NB4 (cell line): ENCODE measurements around the gene CYP4F2.
"Not testable (repeated sequence)": the region's sequence is repeated elsewhere in the genome, so short reads cannot be mapped to it uniquely, and the experiment has no call there.

Source experiments
- DNase-seq: peaks from one replicate; pipeline ENCODE4 v3.0.0; 2010; ENCODE audit warnings: low read depth
- H3K4me3 ChIP-seq: one replicate; pipeline ENCODE4 v1.5.1; 2011; ENCODE audit warnings: mild to moderate bottlenecking, low read depth, low read length, moderate library complexity
- CTCF ChIP-seq: IDR thresholded peaks from one replicate; pipeline ENCODE4 v1.5.1; 2012; ENCODE audit warnings: low read depth, low read length
- MAX ChIP-seq: IDR thresholded peaks from 2 replicates; pipeline ENCODE4 v1.6.1; 2011; ENCODE audit warnings: low read depth, low read length
- MYC ChIP-seq: IDR thresholded peaks from 2 replicates; pipeline ENCODE4 v1.6.1; 2011; ENCODE audit warnings: low read depth, low read length
- POLR2A ChIP-seq: IDR thresholded peaks from 2 replicates; pipeline ENCODE4 v1.6.1; 2011; ENCODE audit warnings: mild to moderate bottlenecking; ENCODE audit not compliant: insufficient read length; ENCODE audit errors: extremely low read depth

CYP4F2 gene

DNA sequence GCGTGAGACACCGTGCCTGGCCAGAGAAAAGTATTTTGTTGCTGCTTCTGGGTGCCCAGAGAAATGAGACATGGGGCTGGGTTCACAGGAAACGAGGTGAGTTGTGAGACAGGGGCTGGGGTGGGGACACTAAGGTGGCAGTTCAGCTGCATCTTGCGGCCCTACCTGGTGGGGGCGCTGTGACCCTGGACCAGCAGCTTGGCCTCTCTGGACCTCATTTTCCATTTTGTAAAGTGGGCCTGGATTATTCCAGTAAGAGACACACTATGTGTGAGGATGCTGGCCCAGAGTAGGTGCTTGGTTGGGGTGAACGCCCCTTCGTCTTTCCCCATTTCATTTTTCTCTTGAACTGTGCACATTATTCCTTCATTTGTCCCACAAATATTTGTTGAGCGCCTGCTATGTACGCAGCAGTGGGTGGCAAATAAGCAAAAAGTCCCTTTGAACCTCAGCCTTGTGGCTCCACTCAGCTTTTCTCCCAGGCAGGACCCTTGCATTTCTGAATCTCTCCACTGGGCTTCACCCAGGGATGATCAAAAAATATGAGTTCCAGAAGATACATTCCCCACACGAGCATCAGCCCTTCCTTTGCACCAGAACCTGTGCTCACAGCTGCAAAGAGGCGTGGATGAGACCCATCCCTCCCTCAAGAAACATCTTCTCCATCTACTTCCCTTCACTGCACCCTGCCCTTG is 55.9 kb downstream of the CYP4F2 start:
- DNase-seq: peak; percentile 25
- H3K4me3 ChIP-seq: no peak overlapping the region
- TF ChIP-seq CTCF (peak; percentile 25), POLR2A (no peak), MYC (no peak)

DNA sequence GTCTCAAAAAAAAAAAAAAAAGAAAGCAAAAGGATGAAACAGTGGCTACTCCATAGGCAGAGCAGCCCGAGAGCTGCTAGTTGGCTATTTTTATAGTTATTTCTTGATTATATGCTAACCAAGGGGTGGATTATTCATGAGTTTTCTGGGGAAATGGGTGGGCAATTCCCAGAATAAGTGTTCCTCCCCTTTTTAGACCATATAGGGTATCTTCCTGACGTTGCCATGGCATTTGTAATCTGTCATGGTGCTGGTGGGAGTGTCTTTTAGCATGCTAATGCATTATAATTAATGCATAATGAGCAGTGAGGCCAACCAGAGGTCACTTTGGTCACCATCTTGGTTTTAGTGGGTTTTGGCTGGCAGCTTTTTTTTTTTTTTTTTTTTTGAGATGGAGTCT is 57.0 kb downstream of the CYP4F2 start:
- no peak overlapping the region for H3K4me3 ChIP-seq
- DNase-seq: no peak
- no peak for TF ChIP-seq MAX
- TF ChIP-seq MYC: no peak
- TF ChIP-seq CTCF: no peak
- no peak for TF ChIP-seq POLR2A

DNA sequence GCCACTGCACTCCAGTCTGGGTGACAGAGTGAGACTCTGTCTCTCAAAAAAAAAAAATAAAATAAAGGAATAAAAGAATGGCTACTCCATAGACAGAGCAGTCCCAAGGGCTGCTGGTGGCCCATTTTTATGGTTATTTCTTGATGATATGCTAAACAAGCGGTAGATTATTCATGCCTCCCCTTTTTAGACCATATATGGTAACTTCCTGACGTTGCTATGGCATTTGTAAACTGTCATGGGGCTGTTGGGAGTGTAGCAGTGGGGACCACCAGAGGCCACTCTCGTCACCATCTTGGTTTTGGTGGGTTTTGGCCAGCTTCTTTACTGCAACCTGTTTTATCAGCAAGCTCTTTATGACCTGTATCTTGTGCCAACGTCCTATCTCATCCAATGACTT is 58.0 kb downstream of the CYP4F2 start:
- H3K4me3 ChIP-seq, DNase-seq: not testable (repeated sequence)

GRCh38 chr19:15838351-15838750 is 59.5 kb downstream of the CYP4F2 start:
- TF ChIP-seq MYC: no peak
- no peak for TF ChIP-seq MAX
- TF ChIP-seq POLR2A: no peak
- TF ChIP-seq CTCF: no peak
- H3K4me3 ChIP-seq: peak overlapping the region; percentile 75
- peak; percentile 22 for DNase-seq

DNA sequence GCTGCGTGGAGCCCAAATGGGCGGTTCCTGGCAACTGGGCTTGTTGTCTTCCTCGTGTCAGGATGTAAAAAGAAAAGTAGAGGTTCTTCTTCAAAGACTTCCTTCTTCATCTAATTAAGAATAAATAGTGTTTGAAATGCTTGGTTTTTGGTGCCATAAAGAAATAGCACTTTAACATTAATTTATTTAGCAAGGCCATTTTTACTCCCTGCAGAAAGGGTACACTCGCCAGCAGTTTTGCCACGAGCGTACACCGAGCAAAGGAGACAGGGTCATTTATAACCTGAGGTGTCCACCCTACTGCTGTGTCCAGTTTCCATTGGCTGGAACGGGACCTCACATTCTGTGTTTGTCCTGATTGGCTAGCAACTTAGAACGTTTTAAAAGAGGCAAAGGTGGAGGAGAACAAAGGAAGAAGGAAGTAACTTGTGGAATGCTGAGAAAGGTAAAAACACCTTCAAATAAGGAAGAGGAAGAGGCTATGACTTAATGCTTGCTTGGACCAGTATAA is 60.6 kb downstream of the CYP4F2 start:
- peak; percentile 8 for TF ChIP-seq POLR2A
- no peak for TF ChIP-seq MAX
- H3K4me3 ChIP-seq: peak overlapping the region; percentile 75
- DNase-seq: no peak

DNA sequence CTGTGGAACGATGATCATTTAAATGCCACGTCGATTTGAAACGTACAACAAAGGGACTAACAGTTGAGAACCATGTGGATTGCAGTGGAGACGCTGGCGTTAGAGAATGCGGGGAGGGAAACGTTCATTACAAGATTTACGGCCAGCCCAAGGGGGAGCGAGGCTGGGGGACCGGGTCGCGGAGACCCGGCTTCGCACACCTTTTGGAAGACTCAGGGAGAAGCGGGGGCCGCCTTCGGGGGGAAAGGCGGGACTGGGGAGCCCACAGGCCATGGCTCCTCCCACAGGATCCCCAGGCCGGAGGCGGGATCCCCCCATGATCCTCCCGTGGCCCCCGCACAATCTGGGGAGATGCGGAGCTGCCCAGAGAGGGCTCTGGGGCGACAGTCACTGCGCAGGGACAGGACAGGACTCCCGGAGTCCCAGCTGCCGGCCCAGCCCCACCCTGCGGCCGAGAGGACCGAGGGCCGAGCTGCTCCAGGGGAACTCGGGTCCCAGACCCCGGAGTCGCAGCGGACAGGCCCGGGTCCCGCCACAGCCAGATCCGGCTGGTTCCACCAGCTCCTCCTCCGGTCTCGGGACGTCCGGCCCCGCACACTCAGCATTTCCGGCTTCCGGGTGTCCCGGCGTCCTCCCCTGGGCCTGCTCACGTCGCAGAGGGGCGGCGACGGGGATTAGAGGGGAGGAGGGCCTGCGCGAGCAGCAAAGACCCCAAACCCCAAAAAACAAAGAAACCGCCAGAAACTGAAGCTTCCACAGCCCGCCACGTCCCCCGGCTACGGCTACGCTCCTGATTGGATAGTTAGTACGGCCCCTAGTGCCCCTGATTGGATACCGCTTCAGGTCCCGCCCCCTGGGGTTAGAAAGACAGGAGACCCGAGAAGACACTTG is 61.3 kb downstream of the CYP4F2 start:
- peak; percentile 98 for DNase-seq
- H3K4me3 ChIP-seq: peak overlapping the region; percentile 75
- TF ChIP-seq MYC (no peak; the same call in 1 of the 2 replicates), CTCF (no peak), MAX (peak; percentile 9; the same call in 1 of the 2 replicates), POLR2A (peak; percentile 82)

GRCh38 chr19:15835565-15836329 is 62.1 kb downstream of the CYP4F2 start:
- H3K4me3 ChIP-seq: peak overlapping the region; percentile 75
- DNase-seq: peak; percentile 38

DNA sequence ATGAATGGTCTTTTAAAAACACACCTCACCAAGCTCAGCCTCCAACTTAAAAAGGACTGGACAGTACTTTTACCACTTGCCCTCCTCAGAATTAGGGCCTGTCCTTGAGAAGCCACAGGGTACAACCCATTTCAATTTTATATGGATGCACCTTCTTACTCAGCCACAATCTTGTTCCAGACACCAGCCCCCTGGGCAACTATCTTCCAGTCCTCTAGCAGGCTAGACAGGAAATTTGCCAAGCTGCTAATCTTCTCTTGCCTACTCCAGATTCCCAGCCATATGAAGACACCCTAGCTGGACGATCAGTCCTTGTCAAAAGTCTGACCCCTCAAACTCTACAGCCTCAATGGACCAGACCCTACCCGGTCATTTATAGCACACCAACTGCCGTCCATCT is 63.6 kb downstream of the CYP4F2 start:
- H3K4me3 ChIP-seq, DNase-seq: not testable (repeated sequence)
